Osteocyte (in vitro differentiated cells): ENCODE data around the gene LMAN2. TPM values are rescaled to one million over a fixed set of nuclear protein-coding genes. Genes with fewer than 3 reads are reported as not detected.

ENCODE experiments used
- DNase-seq: peaks from one replicate; pipeline ENCODE4 v3.0.0; 2021; ENCODE audit warnings: mixed read lengths; ENCODE audit not compliant: unreplicated experiment; ENCODE audit errors: extremely low spot score
- H3K27ac Mint-ChIP-seq: one replicate; pipeline ENCODE4 v1.8.0; 2021; ENCODE audit warnings: mild to moderate bottlenecking, mixed read lengths; ENCODE audit not compliant: unreplicated experiment
- H3K27me3 Mint-ChIP-seq: one replicate; pipeline ENCODE4 v1.8.0; 2021; ENCODE audit warnings: mixed read lengths; ENCODE audit not compliant: unreplicated experiment
- H3K36me3 Mint-ChIP-seq: one replicate; pipeline ENCODE4 v1.8.0; 2021; ENCODE audit warnings: mixed read lengths; ENCODE audit not compliant: unreplicated experiment
- H3K4me1 Mint-ChIP-seq: one replicate; pipeline ENCODE4 v1.8.0; 2021; ENCODE audit warnings: mixed read lengths; ENCODE audit not compliant: unreplicated experiment
- H3K4me3 Mint-ChIP-seq: one replicate; pipeline ENCODE4 v1.8.0; 2021; ENCODE audit warnings: mild to moderate bottlenecking, moderate library complexity, mixed read lengths; ENCODE audit not compliant: unreplicated experiment
- H3K9me3 Mint-ChIP-seq: one replicate; pipeline ENCODE4 v1.8.0; 2021; ENCODE audit warnings: mixed read lengths; ENCODE audit not compliant: unreplicated experiment
- CTCF ChIP-seq: fragments of 200-600 bp; sonication (generic); IDR thresholded peaks from 2 replicates; pipeline ENCODE4 v1.5.0; 2021; ENCODE audit warnings: antibody characterized with exemption, mild to moderate bottlenecking, moderate library complexity
- total RNA-seq: library from RNA; stranded (reverse); gene quantifications from 2 replicates; pipeline ENCODE4 v1.2.1, GENCODE V29; 2021

Gene LMAN2
- total RNA-seq, 1 donor from 2014 or later, result 102 TPM

GRCh38 chr5:177350776-177351391 lies 584 bp downstream of the LMAN2 start:
- Mint-ChIP-seq H3K36me3 (no peaks in the 10 kb centered on the region), H3K27ac (peak overlapping the region; percentile 100), H3K4me1 (peaks cover 28% of the 10 kb centered on the region), H3K9me3 (no peaks in the 10 kb centered on the region), H3K27me3 (peaks cover 4% of the 10 kb centered on the region), H3K4me3 (peak overlapping the region; percentile 98)
- no peak for DNase-seq
- TF ChIP-seq CTCF, result no peak

DNA sequence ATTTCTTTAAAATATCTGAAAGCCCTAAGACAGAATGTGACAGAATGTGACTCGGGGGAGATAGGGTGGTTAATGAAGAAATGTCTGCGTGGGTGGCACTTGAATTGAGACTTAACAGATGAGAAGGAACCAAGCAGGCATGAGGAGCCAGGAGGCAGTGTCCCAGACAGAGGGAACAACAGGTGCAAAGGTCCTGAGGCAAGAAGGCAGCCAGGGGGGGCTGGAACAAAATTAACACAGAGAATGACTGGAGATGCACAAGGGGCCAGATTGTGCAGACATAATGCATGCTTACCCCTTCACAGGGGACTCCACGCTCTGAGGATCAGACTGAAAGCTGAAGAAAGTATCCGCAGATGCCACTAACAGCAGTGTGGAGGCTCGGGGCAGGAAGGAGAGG lies 1.7 kb downstream of the LMAN2 start:
- no peak for TF ChIP-seq CTCF
- H3K27ac Mint-ChIP-seq, result peak overlapping the region; percentile 49
- peaks cover 28% of the 10 kb centered on the region for H3K4me1 Mint-ChIP-seq
- peak overlapping the region; percentile 98 for H3K4me3 Mint-ChIP-seq
- no peak for DNase-seq
- H3K9me3 Mint-ChIP-seq, result no peaks in the 10 kb centered on the region
- no peaks in the 10 kb centered on the region for H3K36me3 Mint-ChIP-seq
- peaks cover 3% of the 10 kb centered on the region for H3K27me3 Mint-ChIP-seq

- DNase-seq, result no peak
- Mint-ChIP-seq H3K27me3 (no peaks in the 10 kb centered on the region), H3K9me3 (no peaks in the 10 kb centered on the region), H3K36me3 (no peaks in the 10 kb centered on the region), H3K4me3 (peak overlapping the region; percentile 98), H3K27ac (no peak overlapping the region), H3K4me1 (peaks cover 28% of the 10 kb centered on the region)
- TF ChIP-seq CTCF, result no peak
Measured at GRCh38 chr5:177349362-177349647, 2.2 kb downstream of the LMAN2 start.

- no peaks in the 10 kb centered on the region for H3K9me3 Mint-ChIP-seq
- TF ChIP-seq CTCF, result no peak
- no peak overlapping the region for H3K4me3 Mint-ChIP-seq
- no peak for DNase-seq
- no peaks in the 10 kb centered on the region for H3K27me3 Mint-ChIP-seq
- peaks cover 28% of the 10 kb centered on the region for H3K4me1 Mint-ChIP-seq
- H3K27ac Mint-ChIP-seq, result no peak overlapping the region
- peaks cover 2% of the 10 kb centered on the region for H3K36me3 Mint-ChIP-seq
Measured at GRCh38 chr5:177347699-177348098, 3.8 kb downstream of the LMAN2 start.

GRCh38 chr5:177346820-177347219 lies 4.6 kb downstream of the LMAN2 start:
- Mint-ChIP-seq H3K9me3 (no peaks in the 10 kb centered on the region), H3K36me3 (peaks cover 2% of the 10 kb centered on the region), H3K27me3 (no peaks in the 10 kb centered on the region), H3K27ac (no peak overlapping the region), H3K4me1 (peaks cover 25% of the 10 kb centered on the region), H3K4me3 (no peak overlapping the region)
- no peak for DNase-seq
- no peak for TF ChIP-seq CTCF
